ENCODE results near the gene RGL1.

RGL1 gene

DNA sequence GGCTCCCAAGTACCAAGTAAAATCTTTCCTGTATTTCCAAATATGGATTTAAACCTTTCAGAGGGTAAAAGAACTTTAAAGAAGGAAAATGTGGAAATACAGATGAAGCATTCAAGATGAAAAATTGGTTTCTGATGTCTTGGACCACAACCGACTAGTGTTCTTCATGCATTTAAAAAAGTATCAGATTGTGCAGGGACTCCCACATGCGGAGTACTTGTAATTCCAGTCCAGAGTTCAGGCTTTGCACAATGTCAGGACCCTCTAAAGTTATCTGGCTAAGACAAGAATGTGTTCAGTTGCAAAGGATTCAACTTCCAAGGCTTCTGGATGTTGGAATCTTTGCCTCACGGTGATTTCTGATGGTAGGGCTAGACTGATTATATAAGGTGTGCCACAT, 66.7 kb downstream of the RGL1 start:
- peaks cover 12% of the 10 kb centered on the region for H3K79me1 ChIP-seq (replicated peaks; ENCODE audit: low read length, poor library complexity, severe bottlenecking)
- 86% methylated on average over 3 of the region's 3 CpGs for WGBS

DNA sequence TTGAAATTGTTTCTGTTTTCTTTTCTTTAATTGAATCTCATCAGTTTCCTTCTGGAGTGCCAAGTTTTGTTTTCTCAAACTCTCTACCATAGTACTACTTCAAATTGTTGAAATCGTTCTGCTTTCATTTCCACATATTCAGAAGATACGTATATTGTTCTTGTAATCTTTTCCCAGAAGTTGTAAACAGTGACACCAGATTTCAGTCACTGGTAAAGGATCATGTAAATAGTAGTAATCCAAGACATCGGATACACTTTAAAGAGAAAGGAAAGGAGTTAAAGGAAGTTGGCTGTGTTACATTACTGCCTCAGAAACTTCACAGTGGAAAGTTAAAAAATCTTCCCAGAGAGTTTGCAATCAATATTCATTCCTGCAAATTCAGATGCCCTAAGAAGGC, 67.5 kb downstream of the RGL1 start:
- DNase-seq, result peak; percentile 87
- no peak overlapping the region for H2BK15ac ChIP-seq (ENCODE audit: low read depth, poor library complexity, severe bottlenecking)
- no peak overlapping the region for H3K18ac ChIP-seq (ENCODE audit: low read depth in 1 of 2, low read length in 2 of 2)
- H2AK5ac ChIP-seq (ENCODE audit: low read length, severe bottlenecking), result no peak overlapping the region
- H2AFZ ChIP-seq (ENCODE audit: low read depth, low read length), result no peak overlapping the region
- 11% methylated on average over 1 of the region's 3 CpGs for WGBS
- H2BK12ac ChIP-seq (ENCODE audit: low read length in 2 of 2), result no peak overlapping the region
- H3K36me3 ChIP-seq (ENCODE audit: control insufficient read depth in 1 of 2, insufficient read depth in 2 of 2, low read depth in 1 of 2, low read length in 2 of 2), result peaks cover 0 to 14% of the 10 kb centered on the region in 2 experiments
- no peak overlapping the region for H3K23ac ChIP-seq (ENCODE audit: low read length in 2 of 2)
- H3K9ac ChIP-seq (ENCODE audit: low read length), result peak overlapping the region; percentile 89
- no peak overlapping the region for H3K27ac ChIP-seq (ENCODE audit: low read length, poor library complexity, severe bottlenecking)
- H3K27me3 ChIP-seq (ENCODE audit: control insufficient read depth in 1 of 2, insufficient read depth in 1 of 2, low read length in 2 of 2), result no peaks in the 10 kb centered on the region
- no peak overlapping the region for H3K14ac ChIP-seq (ENCODE audit: low read length in 2 of 2)
- peak overlapping the region in 1 of 2 experiments; percentile 69 for H3K4me3 ChIP-seq (ENCODE audit: insufficient read depth in 1 of 2, low read depth in 1 of 2, low read length in 2 of 2)
- H3K4ac ChIP-seq (ENCODE audit: low read depth in 1 of 2, low read length in 2 of 2), result no peak overlapping the region
- peaks cover 7% of the 10 kb centered on the region for H3K4me1 ChIP-seq (ENCODE audit: control insufficient read depth, insufficient read depth, low read depth, low read length)
- H4K8ac ChIP-seq (ENCODE audit: low read length), result no peak overlapping the region
- H3K9me3 ChIP-seq (ENCODE audit: control insufficient read depth, low read length), result no peaks in the 10 kb centered on the region
- peaks cover 10% of the 10 kb centered on the region for H3K79me1 ChIP-seq (replicated peaks; ENCODE audit: low read length, poor library complexity, severe bottlenecking)
- no peak overlapping the region for H2BK5ac ChIP-seq (ENCODE audit: low read depth, low read length, poor library complexity, severe bottlenecking)
- H4K91ac ChIP-seq (ENCODE audit: low read length), result no peak overlapping the region
- no peak overlapping the region for H2BK120ac ChIP-seq (ENCODE audit: low read depth, low read length)
- no peak overlapping the region for H3K4me2 ChIP-seq (ENCODE audit: low read length, poor library complexity, severe bottlenecking)

More for the DNA sequence above, 66.7 kb downstream of the RGL1 start:
- Histone ChIP-seq H3K14ac (ENCODE audit: low read length in 2 of 2) (no peak overlapping the region), H3K18ac (ENCODE audit: low read depth in 1 of 2, low read length in 2 of 2) (no peak overlapping the region), H4K91ac (ENCODE audit: low read length) (no peak overlapping the region), H3K9me3 (ENCODE audit: control insufficient read depth, low read length) (no peaks in the 10 kb centered on the region), H2BK15ac (ENCODE audit: low read depth, poor library complexity, severe bottlenecking) (no peak overlapping the region), H2BK12ac (ENCODE audit: low read length in 2 of 2) (no peak overlapping the region), H3K27me3 (ENCODE audit: control insufficient read depth in 1 of 2, insufficient read depth in 1 of 2, low read length in 2 of 2) (no peaks in the 10 kb centered on the region), H3K4me3 (ENCODE audit: insufficient read depth in 1 of 2, low read depth in 1 of 2, low read length in 2 of 2) (peak overlapping the region in 1 of 2 experiments; percentile 69), H3K27ac (ENCODE audit: low read length, poor library complexity, severe bottlenecking) (no peak overlapping the region), H2AK5ac (ENCODE audit: low read length, severe bottlenecking) (no peak overlapping the region), H2AFZ (ENCODE audit: low read depth, low read length) (no peak overlapping the region), H2BK120ac (ENCODE audit: low read depth, low read length) (no peak overlapping the region), H3K4me1 (ENCODE audit: control insufficient read depth, insufficient read depth, low read depth, low read length) (peaks cover 5% of the 10 kb centered on the region), H3K4ac (ENCODE audit: low read depth in 1 of 2, low read length in 2 of 2) (no peak overlapping the region), H3K23ac (ENCODE audit: low read length in 2 of 2) (no peak overlapping the region), H3K9ac (ENCODE audit: low read length) (peak overlapping the region; percentile 89), H3K36me3 (ENCODE audit: control insufficient read depth in 1 of 2, insufficient read depth in 2 of 2, low read depth in 1 of 2, low read length in 2 of 2) (peaks cover 2 to 23% of the 10 kb centered on the region in 2 experiments), H4K8ac (ENCODE audit: low read length) (no peak overlapping the region), H2BK5ac (ENCODE audit: low read depth, low read length, poor library complexity, severe bottlenecking) (no peak overlapping the region), H3K4me2 (ENCODE audit: low read length, poor library complexity, severe bottlenecking) (no peak overlapping the region)
- peak; percentile 13 for DNase-seq

DNA sequence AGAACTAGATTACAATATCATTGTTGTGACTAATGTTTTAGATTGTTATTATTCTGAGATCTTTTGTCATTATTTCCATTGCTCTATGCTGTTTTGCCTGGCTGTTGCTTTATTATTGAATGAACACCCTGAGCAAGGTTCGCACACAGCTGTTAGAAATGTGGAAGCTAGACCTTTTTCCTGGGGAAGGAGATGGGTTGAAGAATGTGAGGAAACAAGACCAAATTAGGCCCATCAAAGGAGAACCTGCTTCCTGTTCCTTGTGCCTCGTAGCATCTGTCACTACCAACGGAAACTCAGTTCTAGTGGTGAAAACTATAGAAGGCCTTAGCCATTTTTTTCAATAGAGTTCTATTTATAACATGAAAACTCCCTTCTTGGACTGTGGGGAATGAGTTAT, 68.7 kb downstream of the RGL1 start:
- Histone ChIP-seq H2AK5ac (ENCODE audit: low read length, severe bottlenecking) (no peak overlapping the region), H2BK12ac (ENCODE audit: low read length in 2 of 2) (no peak overlapping the region), H3K14ac (ENCODE audit: low read length in 2 of 2) (no peak overlapping the region), H3K27ac (ENCODE audit: low read length, poor library complexity, severe bottlenecking) (no peak overlapping the region), H3K27me3 (ENCODE audit: control insufficient read depth in 1 of 2, insufficient read depth in 1 of 2, low read length in 2 of 2) (no peaks in the 10 kb centered on the region), H4K91ac (ENCODE audit: low read length) (no peak overlapping the region), H3K4me2 (ENCODE audit: low read length, poor library complexity, severe bottlenecking) (no peak overlapping the region), H3K9ac (ENCODE audit: low read length) (peak overlapping the region; percentile 89), H2BK120ac (ENCODE audit: low read depth, low read length) (no peak overlapping the region), H3K23ac (ENCODE audit: low read length in 2 of 2) (no peak overlapping the region), H3K4me1 (ENCODE audit: control insufficient read depth, insufficient read depth, low read depth, low read length) (peaks cover 9% of the 10 kb centered on the region), H2BK15ac (ENCODE audit: low read depth, poor library complexity, severe bottlenecking) (no peak overlapping the region), H2BK5ac (ENCODE audit: low read depth, low read length, poor library complexity, severe bottlenecking) (no peak overlapping the region), H3K79me1 (replicated peaks; ENCODE audit: low read length, poor library complexity, severe bottlenecking) (peaks cover 10% of the 10 kb centered on the region), H3K9me3 (ENCODE audit: control insufficient read depth, low read length) (no peaks in the 10 kb centered on the region), H3K4ac (ENCODE audit: low read depth in 1 of 2, low read length in 2 of 2) (no peak overlapping the region), H4K8ac (ENCODE audit: low read length) (no peak overlapping the region), H3K18ac (ENCODE audit: low read depth in 1 of 2, low read length in 2 of 2) (no peak overlapping the region), H2AFZ (ENCODE audit: low read depth, low read length) (no peak overlapping the region), H3K4me3 (ENCODE audit: insufficient read depth in 1 of 2, low read depth in 1 of 2, low read length in 2 of 2) (no peak overlapping the region), H3K36me3 (ENCODE audit: control insufficient read depth in 1 of 2, insufficient read depth in 2 of 2, low read depth in 1 of 2, low read length in 2 of 2) (peaks cover 0 to 7% of the 10 kb centered on the region in 2 experiments)
- DNase-seq, result no peak
- WGBS, result 100% methylated on average over 1 of the region's 3 CpGs

DNA sequence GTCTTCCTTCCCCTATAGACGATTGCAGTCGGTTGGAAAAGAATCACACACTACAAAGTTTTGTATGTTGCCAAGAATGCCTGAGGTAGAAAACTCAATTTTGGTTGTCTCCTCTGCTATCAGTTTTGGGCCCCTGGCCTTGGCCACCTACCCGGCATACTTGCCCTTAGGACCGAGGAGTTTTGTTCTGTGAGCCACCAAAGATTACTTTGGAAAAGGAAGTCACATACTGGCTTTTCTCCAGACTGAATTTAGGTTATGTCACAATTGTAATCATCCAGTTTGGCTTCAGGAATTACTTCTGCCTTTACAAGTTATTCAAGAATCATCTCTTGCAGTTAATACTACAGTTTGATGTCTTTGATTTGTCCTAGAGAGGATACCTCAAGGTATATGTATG, 71.4 kb downstream of the RGL1 start:
- peak overlapping the region in 1 of 2 experiments; percentile 70 for H3K14ac ChIP-seq (ENCODE audit: low read length in 2 of 2)
- peaks cover 0 to 14% of the 10 kb centered on the region in 2 experiments for H3K36me3 ChIP-seq (ENCODE audit: control insufficient read depth in 1 of 2, insufficient read depth in 2 of 2, low read depth in 1 of 2, low read length in 2 of 2)
- no peak overlapping the region for H2BK5ac ChIP-seq (ENCODE audit: low read depth, low read length, poor library complexity, severe bottlenecking)
- no peak for DNase-seq
- H4K91ac ChIP-seq (ENCODE audit: low read length), result no peak overlapping the region
- H3K79me1 ChIP-seq (replicated peaks; ENCODE audit: low read length, poor library complexity, severe bottlenecking), result peaks cover 5% of the 10 kb centered on the region
- H3K4me2 ChIP-seq (ENCODE audit: low read length, poor library complexity, severe bottlenecking), result no peak overlapping the region
- H3K23ac ChIP-seq (ENCODE audit: low read length in 2 of 2), result no peak overlapping the region
- no peak overlapping the region for H3K4me3 ChIP-seq (ENCODE audit: insufficient read depth in 1 of 2, low read depth in 1 of 2, low read length in 2 of 2)
- no peak overlapping the region for H3K4ac ChIP-seq (ENCODE audit: low read depth in 1 of 2, low read length in 2 of 2)
- peak overlapping the region; percentile 86 for H2AK5ac ChIP-seq (ENCODE audit: low read length, severe bottlenecking)
- H2BK120ac ChIP-seq (ENCODE audit: low read depth, low read length), result no peak overlapping the region
- no peak overlapping the region for H3K9ac ChIP-seq (ENCODE audit: low read length)
- no peak overlapping the region for H2BK12ac ChIP-seq (ENCODE audit: low read length in 2 of 2)
- peak overlapping the region; percentile 80 for H3K27ac ChIP-seq (ENCODE audit: low read length, poor library complexity, severe bottlenecking)
- no peak overlapping the region for H3K18ac ChIP-seq (ENCODE audit: low read depth in 1 of 2, low read length in 2 of 2)
- no peak overlapping the region for H2BK15ac ChIP-seq (ENCODE audit: low read depth, poor library complexity, severe bottlenecking)
- H4K8ac ChIP-seq (ENCODE audit: low read length), result no peak overlapping the region
- H3K9me3 ChIP-seq (ENCODE audit: control insufficient read depth, low read length), result no peaks in the 10 kb centered on the region
- no peak overlapping the region for H2AFZ ChIP-seq (ENCODE audit: low read depth, low read length)
- WGBS, result 87% methylated on average over 4 of the region's 4 CpGs
- H3K27me3 ChIP-seq (ENCODE audit: control insufficient read depth in 1 of 2, insufficient read depth in 1 of 2, low read length in 2 of 2), result no peaks in the 10 kb centered on the region
- H3K4me1 ChIP-seq (ENCODE audit: control insufficient read depth, insufficient read depth, low read depth, low read length), result peaks cover 11% of the 10 kb centered on the region

Data from mesenchymal stem cell (in vitro differentiated cells and primary cell).